Cardiac septum (tissue), 1 donor: ENCODE measurements around the gene CYB561A3. TPM values are rescaled to one million over a fixed set of nuclear protein-coding genes. Genes with fewer than 3 reads are reported as not detected.
A peak's percentile ranks its signal among the peaks of the same experiment; 100 is the strongest.

Experiments
- DNase-seq: peaks from one replicate; pipeline ENCODE4 v3.0.0-alpha.2; 2020; ENCODE audit warnings: low spot score
- intact Hi-C: fragments of 100-400 bp; cut with DNase I; formaldehyde crosslinking; loops from one replicate; pipeline ENCODE4 v1.14.0; 2022
- total RNA-seq: library from RNA; stranded (reverse); fragmentation: NEBNext Ultra II Directional; extraction: Animal tissue kit (Norgen Biotek cat#: 25700); gene quantifications from one replicate; pipeline ENCODE4 v1.2.1, GENCODE V29; 2021
- donor health status: DM: no; HTN: no; CAD: no.

CYB561A3 gene
- total RNA-seq, 1 donor from 2014 or later, result 11.2 TPM

DNA sequence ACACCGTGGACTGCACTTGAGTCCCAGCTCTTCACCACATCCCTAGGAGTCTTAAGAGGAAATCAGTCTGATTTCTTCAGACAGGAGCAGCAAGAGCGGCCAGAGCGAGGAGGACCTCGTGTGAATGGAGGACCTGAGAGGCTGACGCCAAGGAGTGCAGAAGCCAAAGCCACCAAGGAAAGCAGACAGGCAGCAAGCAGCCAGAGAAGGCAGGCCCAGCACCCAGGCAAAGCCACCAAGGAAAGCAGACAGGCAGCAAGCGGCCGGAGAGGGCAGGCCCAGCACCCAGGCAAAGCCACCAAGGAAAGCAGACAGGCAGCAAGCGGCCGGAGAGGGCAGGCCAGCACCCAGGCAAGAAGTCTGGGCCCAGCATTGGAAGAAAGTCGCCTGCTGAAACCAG lies 11.8 kb downstream of the CYB561A3 start:
- intact Hi-C loops, result no loop called here
- DNase-seq, result no peak

DNA sequence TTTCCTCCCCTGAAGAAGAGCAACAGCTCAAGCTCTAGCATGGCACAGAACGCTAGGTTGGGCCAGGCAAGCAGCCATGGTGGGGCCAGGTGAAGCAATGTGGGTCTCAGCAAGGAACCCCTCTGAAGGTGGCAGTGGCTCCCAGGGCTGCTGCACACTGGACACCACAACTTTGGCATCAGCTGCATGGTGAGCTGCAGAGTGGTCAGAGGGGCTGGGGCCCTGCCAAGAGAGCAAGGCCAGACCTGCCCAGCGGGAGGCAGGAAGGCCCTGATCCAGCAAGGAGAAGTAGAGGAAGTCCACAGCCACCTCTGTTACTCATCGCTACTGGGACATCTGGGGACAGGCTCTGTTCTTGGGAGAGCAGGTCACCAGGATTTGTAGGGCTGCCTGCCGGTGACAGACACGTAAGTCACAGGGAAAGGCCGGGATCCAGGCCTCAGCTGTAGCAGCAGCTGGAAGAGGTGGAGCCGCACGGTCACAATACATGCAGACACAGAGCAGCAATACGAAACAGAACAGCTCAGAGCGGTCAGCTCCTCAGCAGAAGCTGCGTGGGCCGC lies 12.4 kb downstream of the CYB561A3 start:
- intact Hi-C loops, result no loop called here
- no peak for DNase-seq

DNA sequence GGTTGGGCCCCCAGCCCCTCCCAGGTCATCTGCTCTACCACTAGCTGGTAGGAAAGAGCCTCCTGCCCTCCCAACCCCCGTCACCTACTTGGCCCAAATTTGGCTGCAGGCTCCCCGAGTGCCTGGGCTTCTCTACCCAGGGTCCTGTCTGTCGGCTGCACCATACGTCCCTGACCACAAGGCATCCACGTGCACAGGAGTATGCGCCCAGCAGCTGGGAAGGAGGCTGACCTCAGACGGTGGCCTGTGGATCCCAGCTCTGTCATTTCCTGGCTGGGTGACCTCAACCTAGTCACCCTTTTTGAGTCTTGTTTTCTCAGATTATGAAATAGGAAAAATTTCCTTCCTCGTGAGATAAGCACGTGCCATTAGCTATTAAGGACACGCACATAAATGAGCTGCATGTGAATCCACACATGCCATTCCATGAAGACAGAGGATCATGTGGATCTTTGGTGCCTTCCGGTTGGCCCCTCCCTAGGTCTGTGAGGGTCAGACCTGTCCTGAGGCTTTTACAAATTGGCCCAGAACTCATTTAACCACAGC lies 13.7 kb downstream of the CYB561A3 start:
- intact Hi-C loops, result no loop called here
- DNase-seq, result no peak

DNA sequence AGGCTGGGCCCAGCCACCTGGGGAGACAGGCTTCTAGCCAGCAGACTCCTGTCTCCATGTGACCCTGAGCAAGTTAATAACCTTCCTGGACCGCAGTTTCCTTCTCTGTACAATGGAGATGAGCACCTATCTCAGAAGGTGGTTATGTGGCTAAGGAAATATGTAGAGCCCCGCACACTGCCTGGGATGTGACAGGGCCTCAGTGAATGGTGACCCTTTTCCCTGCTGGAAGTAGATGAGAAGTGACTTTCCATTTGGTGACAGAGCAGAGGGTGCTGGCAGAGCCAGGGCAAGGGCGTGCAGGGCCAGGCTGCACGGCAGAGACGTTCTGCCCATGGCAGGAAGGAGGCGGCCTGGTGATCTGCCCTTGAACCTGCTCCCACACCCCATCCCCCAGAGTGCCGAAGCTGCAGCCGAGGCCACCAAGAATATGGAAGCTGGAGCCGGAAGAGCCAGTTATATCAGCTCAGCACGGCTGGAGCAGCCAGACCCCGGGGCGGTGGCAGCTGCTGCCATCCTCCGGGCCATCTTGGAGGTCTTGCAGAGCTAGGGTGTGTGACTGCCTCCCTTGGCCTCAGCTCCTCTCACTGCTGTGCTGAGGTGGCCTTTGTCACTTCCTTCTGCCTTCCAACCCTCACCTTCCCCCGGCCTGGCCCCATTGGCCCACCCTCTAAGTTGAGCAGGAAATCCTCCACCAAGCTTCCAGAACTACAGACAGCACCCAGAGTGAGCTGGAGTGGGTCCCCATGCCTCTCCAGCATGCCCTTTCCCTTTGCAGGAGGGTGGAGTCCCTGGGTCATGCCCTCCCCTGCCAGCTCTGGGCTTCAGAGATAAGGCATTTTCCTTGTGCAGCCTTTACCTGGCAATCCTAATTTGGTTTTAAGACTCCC lies 15.5 kb downstream of the CYB561A3 start:
- no peak for DNase-seq
- intact Hi-C loops, result no loop called here

DNA sequence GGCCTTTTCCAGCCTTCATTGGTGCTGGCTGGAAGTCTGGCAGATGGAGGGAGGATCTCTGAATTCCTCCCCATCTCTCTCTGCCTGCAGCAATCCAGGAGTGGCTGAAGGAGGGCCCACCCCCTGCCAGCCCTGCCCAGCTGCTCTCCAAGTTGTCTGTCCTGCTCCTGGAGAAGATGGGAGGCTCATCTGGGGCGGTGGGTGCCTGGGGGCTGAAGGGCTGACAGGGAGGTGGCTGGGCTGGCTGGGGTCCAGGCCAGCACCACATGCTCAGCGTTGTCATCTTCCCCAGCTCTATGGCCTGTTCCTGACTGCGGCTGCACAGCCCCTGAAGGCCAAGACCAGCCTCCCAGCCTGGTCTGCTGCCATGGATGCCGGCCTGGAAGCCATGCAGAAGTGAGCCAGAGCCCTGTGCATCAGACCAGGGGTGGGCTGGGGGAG lies 16.5 kb downstream of the CYB561A3 start:
- DNase-seq, result no peak
- intact Hi-C loops, result no loop called here

GRCh38 chr11:61343792-61344745 lies 17.6 kb downstream of the CYB561A3 start:
- no peak for DNase-seq

GRCh38 chr11:61342207-61342803 lies 19.4 kb downstream of the CYB561A3 start:
- no peak for DNase-seq
- intact Hi-C loops, result no loop called here

More at GRCh38 chr11:61343792-61344745, 17.6 kb downstream of the CYB561A3 start:
- intact Hi-C loops, result no loop called here

GRCh38 chr11:61341706-61342105 lies 20.0 kb downstream of the CYB561A3 start:
- intact Hi-C loops, result no loop called here
- DNase-seq, result no peak

DNA sequence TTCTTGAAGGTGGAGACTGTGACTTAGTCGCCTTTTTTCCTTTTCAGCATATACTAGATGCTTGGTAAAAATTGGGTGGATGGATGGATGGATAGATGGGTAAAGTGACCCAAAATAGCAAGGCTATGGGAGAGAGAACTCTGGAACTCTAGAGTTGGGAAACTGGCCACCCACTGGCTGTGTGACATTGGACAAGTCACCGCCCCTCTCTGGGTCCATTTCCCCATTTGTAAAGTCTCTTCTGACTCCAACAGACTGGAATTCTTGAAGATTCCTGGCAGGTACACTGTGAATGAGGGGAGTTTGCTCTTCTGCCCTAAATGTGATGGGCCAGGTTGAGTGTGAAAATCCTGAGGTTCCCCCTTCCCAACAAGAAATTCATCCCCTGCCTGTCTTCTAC lies 20.7 kb downstream of the CYB561A3 start:
- intact Hi-C loops, result no loop called here
- peak; percentile 17 for DNase-seq

- peak; percentile 57 for DNase-seq
- intact Hi-C loops, result no loop called here
Observed at GRCh38 chr11:61339490-61339878, 22.2 kb downstream of the CYB561A3 start.

DNA sequence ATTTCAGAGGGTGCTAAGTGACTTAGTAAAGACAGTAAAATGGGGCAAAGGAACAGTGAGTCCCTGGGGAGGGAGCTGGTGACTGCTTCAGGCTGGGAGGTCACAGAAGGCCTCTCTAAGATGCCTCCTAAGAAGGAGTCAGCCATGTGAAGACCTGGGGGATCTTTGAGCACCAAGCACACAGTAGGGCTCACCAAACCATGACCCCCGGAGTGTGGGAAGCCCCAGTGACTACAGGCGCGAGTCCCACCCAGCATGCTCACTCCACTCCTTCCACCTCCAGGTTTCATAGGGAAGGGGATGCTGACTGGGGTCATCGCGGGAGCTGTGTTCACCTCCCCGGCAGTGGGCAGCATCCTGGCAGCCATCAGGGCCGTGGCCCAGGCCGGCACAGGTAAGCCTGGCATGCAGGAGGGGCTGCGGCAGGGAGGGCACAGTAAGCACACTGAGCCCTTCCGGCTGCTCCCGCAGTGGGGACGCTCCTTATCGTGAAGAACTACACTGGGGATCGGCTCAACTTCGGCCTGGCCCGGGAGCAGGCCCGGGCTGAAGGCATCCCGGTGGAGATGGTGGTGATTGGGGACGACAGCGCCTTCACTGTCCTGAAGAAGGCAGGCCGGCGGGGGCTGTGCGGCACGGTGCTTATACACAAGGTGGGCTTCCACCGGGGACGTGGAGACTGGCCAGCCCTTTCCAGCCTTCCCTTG lies 22.7 kb downstream of the CYB561A3 start:
- peak; percentile 73 for DNase-seq
- intact Hi-C loops, result no loop called here

DNA sequence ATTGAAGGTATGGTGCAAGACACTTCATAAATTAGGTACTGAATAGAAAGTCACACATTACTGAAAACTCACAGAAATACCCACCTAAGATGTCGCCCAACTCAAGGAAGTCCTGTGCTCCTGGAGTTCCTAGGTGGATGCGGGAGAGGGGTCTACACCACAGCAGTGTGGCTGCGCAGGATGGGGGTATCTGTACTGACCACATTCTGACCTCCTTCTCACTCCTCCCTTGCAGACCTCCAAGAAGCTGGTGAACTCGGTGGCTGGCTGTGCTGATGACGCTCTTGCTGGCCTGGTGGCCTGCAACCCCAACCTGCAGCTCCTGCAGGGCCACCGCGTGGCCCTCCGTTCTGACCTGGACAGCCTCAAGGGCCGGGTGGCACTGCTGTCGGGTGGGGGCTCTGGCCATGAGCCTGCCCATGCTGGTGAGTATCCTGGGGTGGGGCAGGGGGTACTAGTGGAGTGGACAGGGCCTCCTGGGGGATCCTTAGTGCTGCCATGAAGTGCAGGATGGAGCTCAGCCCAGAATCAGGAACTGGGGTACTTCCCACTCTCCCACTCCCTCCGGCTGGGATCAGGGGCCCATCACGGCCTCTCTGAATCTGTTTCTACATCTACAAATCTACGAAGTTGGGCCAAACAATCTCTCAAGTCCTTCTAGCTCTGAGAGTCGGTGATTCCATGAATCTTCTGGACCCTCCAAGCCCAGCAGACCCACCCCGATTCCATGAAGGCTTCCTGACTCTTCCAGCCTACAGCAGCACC lies 23.8 kb downstream of the CYB561A3 start:
- intact Hi-C loops, result no loop called here
- peak; percentile 46 for DNase-seq

GRCh38 chr11:61336171-61336935 lies 25.3 kb downstream of the CYB561A3 start:
- intact Hi-C loops, result loop anchor here (1.0 kb wide), 1 partner anchor 49 kb away; no protein-coding TSS in a partner anchor
- peak; percentile 91 for DNase-seq

GRCh38 chr11:61335355-61335710 lies 26.3 kb downstream of the CYB561A3 start:
- DNase-seq, result peak; percentile 68
- intact Hi-C loops, result no loop called here

GRCh38 chr11:61334434-61335354 lies 27.0 kb downstream of the CYB561A3 start:
- peak; percentile 67 for DNase-seq
- intact Hi-C loops, result loop anchor here (5.0 kb wide), 1 partner anchor 37 kb away; the partner anchor contains the start of gene VWCE
